RWPE1 (cell line): Measurements from ENCODE around the gene STK24.

ENCODE experiments used
- CTCF ChIA-PET: fragments of 350-600 bp; sonication (Branson Sonifier 250); formaldehyde crosslinking; extraction: SDS; loops from one replicate; lab custom pipeline; 2021; lab: Yijun Ruan, JAX
- POLR2A ChIA-PET: fragments of 400-600 bp; formaldehyde crosslinking; extraction: SDS; loops from one replicate; lab custom pipeline; 2020; ENCODE audit warnings: antibody characterized with exemption; ENCODE audit not compliant: low non-redundant PET; lab: Yijun Ruan, JAX
- DNase-seq: peaks from one replicate; pipeline ENCODE4 v3.0.0; 2012; ENCODE audit warnings: low spot score
- H3K27ac ChIP-seq: fragments of 450-650 bp; 2 replicates; pipeline ENCODE4 v1.5.1; 2017
- TF ChIP-seq, protein P1 (sequence below): fragments of 450-650 bp; conservative IDR thresholded peaks from 2 replicates; pipeline ENCODE4 v1.5.1; 2017; ENCODE audit warnings: low read depth, mild to moderate bottlenecking

The STK24 gene

DNA sequence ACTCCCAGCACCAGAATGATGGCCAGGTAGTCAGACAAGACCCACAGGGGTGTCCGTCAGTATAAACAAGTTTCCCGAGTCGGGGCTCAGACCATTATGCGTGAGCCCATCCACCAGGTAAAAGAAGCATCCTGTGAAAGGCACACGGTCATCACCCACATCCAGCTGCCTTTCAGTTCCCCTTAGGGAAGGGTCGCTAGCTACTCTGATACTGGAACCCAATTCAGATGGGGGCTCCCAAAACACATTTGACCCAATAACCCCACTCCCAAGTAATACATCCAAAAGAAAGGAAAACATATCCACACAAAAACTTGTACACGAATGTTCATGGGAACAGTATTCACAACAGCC, 66.8 kb downstream of the STK24 start:
- ChIA-PET POLR2A (no interaction called here), CTCF (no interaction called here)
- H3K27ac ChIP-seq = peak overlapping the region; percentile 88
- TF ChIP-seq, protein P1, sequence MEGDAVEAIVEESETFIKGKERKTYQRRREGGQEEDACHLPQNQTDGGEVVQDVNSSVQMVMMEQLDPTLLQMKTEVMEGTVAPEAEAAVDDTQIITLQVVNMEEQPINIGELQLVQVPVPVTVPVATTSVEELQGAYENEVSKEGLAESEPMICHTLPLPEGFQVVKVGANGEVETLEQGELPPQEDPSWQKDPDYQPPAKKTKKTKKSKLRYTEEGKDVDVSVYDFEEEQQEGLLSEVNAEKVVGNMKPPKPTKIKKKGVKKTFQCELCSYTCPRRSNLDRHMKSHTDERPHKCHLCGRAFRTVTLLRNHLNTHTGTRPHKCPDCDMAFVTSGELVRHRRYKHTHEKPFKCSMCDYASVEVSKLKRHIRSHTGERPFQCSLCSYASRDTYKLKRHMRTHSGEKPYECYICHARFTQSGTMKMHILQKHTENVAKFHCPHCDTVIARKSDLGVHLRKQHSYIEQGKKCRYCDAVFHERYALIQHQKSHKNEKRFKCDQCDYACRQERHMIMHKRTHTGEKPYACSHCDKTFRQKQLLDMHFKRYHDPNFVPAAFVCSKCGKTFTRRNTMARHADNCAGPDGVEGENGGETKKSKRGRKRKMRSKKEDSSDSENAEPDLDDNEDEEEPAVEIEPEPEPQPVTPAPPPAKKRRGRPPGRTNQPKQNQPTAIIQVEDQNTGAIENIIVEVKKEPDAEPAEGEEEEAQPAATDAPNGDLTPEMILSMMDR = no peak
- DNase-seq = no peak

DNA sequence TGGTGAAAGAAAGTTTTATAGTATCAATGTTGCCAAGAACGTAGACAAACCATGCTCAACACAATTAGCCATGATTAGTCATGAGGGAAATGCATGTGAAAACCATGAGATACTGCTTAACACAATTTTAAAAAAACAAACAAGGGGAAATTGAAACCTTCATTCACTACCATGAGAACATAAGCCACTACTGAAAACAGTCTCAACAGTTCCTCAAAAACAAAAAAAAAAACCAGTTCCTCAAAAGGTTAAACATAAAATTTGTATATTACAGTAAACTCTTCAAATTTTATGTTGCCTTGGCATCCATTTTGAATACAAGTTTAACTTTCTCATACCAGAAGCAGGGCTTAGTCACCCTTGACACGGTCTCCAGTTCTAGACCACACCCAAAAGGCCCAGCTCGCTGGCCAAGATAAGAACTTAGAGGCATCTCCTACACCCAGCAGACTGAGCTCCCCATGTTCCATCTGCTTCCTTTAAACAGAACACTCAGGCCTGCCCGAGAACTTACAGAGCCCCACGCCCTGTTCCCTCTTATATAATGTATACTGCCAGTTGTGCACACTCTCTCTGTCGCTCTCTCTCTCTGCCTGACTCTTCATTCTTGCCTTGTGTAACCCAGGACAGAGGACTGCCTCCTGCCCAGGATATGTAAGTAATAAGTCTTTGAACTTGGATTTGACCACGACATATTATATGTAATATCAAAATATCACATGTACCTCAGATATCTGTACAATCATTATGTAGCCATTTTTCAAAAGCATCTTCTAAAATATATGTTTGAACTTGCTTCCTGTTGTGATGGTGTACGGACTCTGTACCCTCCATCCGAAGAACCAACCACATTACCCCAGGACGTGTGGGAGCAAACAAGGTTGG, 67.4 kb downstream of the STK24 start:
- peak; percentile 80 for DNase-seq
- POLR2A ChIA-PET = no interaction called here

DNA sequence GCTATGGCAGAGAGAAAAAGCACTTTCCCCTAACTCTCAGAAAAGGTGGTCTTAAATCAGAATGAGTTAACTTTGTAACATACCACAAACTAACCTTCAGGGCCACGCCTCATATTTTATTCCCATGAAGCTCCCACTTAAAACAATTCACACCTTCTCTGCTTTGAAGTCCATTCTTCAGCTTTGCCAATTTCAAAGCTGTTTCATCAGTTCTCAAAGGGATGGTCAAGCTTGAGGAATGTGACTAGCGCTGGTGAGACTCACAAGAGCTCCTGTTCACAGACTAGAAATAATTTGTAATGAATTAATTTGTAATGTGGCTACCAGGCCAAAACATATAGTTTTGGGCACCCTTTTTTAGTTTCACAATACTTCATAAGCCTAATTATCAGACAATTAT, 68.2 kb downstream of the STK24 start:
- TF ChIP-seq, protein P1 = no peak
- ChIA-PET CTCF (interaction anchor here (0.8 to 0.9 kb wide), 2 partner anchors 94 to 145 kb away, joined by 3 read pairs; no protein-coding TSS in a partner anchor), POLR2A (no interaction called here)
- peak; percentile 36 for DNase-seq
- H3K27ac ChIP-seq = no peak overlapping the region

More for the DNA sequence above, 67.4 kb downstream of the STK24 start:
- peak overlapping the region; percentile 88 for H3K27ac ChIP-seq
- TF ChIP-seq, protein P1 = no peak
- CTCF ChIA-PET = no interaction called here

DNA sequence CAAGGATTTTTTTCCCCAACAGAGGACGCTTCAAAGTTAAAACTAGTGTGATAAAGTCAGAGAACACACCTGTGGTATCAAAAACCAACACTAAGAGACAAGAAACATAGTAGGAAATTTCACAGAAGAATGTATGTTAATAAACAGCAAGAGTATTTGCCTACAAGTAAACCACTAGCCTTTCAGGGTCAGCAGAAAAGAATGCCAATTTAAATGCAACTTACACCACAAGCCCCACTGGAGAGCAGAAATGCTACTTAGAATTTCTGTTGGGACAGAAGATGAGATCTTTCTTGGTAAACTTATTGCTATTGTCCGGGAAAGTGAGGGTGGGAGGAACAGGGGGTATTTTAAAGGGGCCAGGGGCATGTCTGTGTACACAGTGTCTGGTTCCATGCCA, 68.6 kb downstream of the STK24 start:
- ChIA-PET CTCF (interaction anchor here (0.8 to 0.9 kb wide), 2 partner anchors 94 to 145 kb away, joined by 3 read pairs; no protein-coding TSS in a partner anchor), POLR2A (no interaction called here)
- H3K27ac ChIP-seq = no peak overlapping the region
- no peak for DNase-seq
- TF ChIP-seq, protein P1 = no peak

DNA sequence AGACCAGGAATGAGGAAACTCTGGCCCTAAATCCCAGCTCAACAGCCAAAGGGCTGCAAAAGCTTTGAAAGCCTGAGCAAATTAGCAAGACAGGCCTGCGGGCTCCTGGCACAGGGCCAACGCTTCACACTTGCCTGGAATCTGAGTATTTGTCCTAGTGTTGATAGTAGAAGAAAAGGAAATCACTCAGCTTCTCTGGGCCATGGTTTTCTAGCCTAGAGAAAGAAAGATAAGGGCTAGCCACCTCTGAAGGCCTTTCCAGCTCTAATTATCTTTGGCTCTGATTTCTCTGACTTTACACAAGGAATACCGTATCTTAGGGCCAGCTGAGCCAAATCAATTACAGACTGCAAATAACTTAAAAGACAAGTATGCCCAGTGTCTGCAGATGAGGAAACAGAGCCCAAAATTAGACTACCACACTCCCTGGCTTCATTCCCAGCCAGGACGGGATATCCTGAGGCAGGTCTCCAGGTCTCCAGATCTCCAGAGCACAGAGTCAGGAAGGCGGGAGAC, 69.6 kb downstream of the STK24 start:
- DNase-seq = no peak
- ChIA-PET POLR2A (no interaction called here), CTCF (interaction anchor here (1.1 kb wide), 1 partner anchor 166 kb away, joined by 3 read pairs; no protein-coding TSS in a partner anchor)
- TF ChIP-seq, protein P1 = no peak
- H3K27ac ChIP-seq = peak overlapping the region; percentile 83

DNA sequence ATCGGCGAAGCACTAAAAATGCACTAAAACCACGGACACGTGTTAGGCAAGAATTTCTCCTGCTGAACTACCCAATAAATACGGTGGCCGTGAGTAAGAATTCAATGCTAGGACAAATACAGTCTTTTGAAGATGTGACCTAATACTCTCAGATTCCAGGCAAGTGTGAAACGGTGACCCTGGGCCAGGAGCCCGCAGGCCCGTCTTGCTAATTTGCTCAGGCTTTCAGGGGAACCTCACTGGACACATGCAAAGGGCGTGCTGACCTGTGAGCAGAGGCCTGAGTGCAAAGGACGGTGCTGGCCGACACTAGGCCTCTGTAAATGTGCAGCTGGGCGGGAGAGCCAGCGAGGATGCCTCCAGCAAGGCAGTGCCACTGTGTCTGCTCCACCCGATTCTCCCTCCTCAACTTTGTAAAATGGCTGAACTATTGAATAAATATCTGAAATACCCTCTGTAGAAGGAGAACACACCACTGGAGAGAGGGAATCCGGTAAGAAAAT, 70.1 kb downstream of the STK24 start:
- peak overlapping the region; percentile 83 for H3K27ac ChIP-seq
- ChIA-PET CTCF (interaction anchor here (1.1 kb wide), 1 partner anchor 166 kb away, joined by 3 read pairs; no protein-coding TSS in a partner anchor), POLR2A (interaction anchor here (0.6 kb wide), 1 partner anchor 71 kb away, joined by 3 read pairs; the partner anchor contains the start of gene STK24)
- TF ChIP-seq, protein P1 = no peak
- no peak for DNase-seq
